GM19025 (cell line): ENCODE data around the gene RBM20.
A peak's percentile ranks its signal among the peaks of the same experiment; 100 is the strongest.
"Not testable (repeated sequence)": the region's sequence is repeated elsewhere in the genome, so short reads cannot be mapped to it uniquely, and the experiment has no call there.

Experiments
- ATAC-seq: cut with Tn5 transposase; IDR thresholded peaks from one replicate; pipeline ENCODE4 v1.9.1; 2021; ENCODE audit warnings: mild to moderate bottlenecking, low read depth, moderate library complexity; ENCODE audit not compliant: unreplicated experiment

Gene RBM20

DNA sequence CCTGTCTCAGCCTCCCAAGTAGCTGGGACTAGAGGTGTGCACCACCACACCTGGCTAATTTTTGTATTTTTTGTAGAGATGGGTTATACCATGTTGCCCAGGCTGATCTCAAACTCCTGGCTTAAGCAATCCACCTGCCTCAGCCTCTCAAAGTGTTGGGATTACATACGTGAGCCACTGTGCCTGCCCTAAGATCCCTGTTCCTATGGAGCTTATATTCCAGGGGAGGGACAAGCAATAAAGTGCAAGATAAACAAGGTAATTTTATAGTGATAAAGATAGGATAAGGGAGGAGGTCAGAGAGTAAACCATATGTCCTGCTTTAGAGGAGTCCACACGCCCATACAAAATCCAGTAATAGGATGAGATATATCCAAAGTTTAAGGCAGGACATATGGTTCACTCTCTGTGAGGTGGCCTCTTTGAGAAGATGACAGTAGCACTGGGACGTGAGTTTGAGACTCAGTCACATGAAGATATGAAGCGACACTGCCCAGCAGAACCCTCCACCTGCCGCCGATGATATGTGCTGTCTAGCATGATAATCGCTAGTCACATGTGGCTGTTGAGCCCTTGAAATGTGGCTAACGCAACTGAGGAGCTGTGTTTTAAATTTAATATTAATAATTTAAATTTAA, 114.1 kb downstream of the RBM20 start:
- no peak for ATAC-seq

DNA sequence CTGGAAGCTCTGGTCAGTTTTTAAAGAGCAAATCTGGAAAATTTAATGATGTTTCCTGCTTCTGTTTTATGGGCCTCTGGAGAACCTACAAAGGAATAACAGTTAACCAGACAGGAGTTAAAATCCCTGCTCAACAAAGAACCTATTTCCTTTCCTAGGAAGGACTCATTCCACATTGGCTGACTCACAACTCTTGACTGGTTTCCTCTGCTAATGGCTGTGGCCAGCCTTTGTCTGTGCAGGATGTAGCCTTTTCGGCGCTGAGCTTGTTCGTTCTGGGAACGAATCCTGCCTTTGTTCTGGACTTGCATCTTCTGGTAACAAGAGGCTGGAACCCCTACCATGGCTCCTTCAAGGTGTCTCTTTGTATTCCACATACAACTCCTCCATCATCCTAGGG, 114.8 kb downstream of the RBM20 start:
- no peak for ATAC-seq

DNA sequence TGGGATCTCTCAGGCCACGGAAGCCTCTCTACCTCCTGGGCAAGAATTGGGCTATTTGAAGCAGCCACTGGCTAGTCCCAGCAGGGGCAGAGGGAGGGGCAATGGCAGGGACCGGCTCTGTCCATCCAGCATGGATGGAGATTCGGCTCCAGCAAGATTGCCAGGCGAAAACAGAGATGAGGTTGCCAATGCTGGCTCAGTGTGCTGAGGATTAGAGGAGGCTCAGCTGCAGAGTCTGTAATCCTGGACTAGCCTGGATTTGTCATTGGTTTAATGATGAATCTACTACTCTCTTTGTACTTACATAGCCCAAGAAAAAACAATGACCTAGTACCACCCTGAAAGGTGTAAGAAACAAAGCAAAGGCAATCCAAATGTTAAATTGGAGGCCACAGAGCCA, 115.4 kb downstream of the RBM20 start:
- ATAC-seq, result no peak

DNA sequence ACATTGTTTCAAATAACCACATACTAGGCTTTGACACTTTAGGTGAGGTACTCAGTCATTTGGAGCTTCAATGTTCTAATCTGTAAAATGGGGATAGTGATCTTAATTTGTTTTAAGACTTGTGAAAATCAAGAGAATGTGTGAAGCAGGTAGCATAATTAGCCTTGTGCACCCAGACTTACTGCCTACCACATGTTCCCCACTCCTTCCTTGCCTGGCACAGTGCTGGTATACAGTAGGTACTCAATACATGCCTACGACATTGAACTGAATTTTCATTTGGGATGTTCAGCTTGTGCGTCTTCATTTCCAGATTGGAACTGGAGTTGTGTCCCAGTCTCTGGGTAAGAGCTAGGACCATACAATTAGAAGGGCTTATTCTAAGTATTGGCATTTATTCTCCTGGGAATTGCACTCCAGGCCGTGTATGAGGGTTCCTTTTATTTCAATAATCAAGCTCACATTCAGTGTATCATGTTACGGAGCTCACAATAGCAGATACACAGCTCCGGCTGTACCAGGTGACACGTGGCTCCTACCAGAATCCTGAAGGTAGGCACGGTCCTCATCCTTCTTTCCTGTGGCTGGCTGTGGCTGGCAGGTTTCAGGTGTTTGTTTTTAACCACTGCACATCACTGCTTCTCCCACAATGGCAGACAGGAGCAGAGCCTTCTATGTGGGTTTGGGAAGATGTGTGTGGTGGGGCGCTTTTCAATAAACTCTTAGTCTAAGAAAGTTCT, 118.1 kb downstream of the RBM20 start:
- no peak for ATAC-seq

DNA sequence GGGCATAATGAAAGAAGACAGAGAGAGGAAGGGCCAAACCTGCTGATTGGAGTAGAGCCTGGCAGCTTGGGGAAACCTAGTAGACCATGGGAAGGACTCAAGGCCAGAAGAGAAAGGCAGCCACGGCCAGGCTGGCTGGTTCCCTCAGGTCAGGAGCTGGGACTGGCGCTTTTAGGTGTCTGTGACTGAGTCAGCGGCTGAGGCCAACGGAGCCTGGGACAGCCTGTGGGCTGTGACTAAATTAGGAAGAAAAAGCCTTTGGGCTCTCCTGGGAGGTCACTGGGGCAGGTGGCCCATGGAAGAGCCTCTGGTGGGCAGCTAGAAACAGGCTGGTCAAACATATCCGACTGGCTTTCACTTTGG, 118.7 kb downstream of the RBM20 start:
- no peak for ATAC-seq

DNA sequence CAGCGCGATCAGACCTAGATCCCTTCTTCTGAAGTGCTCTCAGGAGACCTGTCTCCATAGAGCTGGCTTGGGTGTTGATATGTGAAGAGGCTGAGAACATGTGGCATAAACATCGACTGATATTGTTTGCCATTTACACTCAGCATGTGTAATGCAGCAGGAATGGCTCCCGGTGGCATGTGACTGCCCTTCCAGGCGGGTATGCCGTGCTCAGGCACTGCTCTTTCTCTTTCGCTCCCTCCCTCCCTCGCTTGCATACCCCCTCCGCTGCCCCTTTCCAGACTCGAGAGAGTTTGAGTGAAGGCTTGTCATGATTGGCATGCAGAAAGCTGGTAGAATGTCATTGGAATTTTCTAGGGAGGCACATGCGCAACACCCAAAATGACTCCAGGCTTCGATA, 120.2 kb downstream of the RBM20 start:
- ATAC-seq, result no peak

DNA sequence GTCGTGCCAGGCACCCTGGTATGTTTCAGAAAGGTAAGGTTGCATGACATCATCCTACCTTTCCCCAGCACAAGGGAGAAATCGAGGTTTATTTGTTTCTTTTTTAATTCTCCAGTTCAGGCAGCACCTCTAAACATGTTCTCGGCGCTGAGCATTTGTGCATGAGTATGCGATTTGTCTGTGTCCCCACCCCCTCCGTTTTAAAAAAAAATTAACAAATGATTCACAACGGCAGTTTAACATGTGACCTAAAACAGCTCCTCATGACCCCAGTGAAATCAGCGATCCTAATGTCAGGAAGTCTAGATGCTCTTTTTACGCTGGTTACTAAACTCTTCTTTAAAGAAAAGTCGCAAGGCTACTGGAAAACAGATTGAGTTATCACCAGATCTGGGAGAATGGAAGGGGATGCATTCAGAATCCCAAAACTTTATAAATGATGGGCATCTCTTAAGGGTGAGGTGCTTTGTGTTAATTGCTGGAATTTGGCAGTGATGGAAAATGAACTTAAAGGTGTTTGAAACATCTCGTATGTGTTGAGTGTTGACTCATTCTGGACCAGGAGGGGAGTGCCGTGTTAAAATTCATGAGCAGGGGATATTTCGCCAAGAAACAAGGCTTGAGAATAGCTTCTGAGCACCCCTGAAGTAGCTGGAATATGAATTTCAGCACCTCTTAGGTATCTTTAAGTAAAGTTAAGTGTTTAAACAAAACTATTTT, 120.8 kb downstream of the RBM20 start:
- ATAC-seq, result no peak

DNA sequence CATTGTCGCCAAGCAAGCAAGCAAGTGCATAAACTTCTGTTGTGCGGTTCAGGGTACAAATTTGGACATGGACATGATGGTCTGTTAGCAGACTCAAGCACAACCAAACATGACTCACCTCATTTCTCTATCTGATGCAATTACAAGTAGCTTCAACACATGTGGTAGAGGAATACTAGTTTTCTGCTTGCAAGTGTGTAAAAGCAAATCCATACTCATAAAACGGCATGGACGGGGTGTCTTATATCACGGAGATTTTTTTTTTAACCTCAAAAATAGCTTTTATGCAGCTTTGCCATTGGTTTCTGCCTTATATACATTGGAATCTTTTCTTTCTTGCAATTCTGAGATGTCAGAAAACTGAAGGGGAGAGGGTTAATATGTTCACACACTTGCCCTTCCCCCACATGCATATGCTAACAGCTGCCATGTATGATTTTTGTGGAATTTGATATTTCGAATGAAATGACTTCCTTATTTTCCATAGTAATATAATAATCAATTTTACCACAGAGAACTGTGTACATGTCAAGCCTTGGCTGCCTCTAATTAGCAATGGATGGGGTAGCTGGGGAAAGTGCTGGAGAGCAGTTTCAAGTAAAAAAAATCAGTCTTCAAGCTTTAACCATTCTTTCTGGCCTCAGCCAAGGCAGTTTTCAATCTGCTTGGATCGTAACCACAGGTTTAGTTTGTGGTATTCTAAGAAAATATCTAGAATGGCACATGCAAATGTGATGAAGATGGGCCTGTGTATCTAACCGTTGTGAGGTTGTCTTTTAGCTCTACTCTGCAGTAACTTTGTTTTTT, 121.6 kb downstream of the RBM20 start:
- no peak for ATAC-seq

DNA sequence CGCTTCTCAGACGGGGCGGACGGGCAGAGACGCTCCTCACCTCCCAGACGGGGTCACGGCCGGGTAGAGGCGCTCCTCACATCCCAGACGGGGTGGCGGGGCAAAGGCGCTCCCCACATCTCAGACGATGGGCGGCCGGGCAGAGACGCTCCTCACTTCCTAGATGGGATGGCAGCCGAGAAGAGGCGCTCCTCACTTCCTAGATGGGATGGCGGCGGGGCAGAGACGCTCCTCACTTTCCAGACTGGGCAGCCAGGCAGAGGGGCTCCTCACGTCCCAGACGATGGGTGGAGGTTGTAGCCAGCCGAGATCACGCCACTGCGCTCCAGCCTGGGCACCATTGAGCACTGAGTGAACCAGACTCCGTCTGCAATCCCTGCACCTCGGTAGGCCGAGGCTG, 123.5 kb downstream of the RBM20 start:
- ATAC-seq, result not testable (repeated sequence)

DNA sequence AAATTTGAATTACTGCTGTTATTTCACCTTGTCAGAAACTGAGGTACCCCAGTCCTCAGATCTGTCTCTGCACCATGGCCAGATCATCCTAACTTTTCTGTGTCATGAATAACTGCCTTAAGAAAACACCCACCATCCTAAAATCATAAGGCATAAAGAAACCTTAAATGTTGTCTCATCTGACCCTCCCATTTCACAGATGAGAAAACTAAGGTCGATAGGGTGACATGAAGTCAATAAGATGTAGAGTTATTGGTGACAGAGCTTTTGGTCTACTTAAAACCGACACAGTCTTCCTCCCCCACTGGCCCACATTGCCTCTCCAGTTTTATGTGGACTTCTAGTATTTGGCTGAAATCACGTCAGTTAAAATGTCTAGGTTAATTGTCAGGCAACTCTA, 126.1 kb downstream of the RBM20 start:
- no peak for ATAC-seq

DNA sequence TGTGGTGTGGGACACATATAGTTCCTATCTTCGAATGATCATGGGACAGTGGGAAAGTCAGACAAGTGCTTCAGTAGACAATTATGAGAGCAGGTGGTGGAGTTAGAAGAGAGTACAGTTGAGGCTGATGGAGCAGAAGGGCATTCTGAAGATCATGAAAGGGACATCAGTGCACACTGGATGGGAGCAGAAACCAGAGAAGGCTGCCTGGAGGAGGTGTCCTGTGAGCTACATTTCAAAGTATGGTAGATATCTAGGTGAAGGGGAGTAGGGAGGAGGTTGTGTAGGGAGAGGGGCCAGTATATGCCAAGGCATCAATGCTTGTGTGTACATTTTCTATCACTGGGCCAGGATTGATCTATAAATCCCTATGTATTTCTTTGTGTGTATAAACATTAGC, 127.3 kb downstream of the RBM20 start:
- no peak for ATAC-seq

DNA sequence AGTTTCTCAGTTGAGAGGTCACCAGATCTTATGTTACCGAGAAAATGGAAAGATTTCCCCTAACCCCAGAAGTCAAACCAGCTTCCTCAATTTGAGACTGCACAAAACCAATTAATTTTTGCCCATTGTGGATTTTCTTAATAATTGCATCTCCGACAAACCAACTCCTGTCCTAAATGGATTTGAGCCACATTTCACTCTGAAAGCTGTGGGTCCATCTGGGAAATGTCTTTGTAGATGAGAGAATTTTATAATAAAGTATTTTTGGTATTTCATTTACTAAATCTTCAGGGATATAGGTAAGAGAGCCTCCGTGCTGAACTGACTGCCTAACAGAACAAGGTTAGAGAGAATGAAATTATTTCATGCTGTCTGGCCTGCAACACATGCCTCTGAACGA, 127.9 kb downstream of the RBM20 start:
- ATAC-seq, result no peak

DNA sequence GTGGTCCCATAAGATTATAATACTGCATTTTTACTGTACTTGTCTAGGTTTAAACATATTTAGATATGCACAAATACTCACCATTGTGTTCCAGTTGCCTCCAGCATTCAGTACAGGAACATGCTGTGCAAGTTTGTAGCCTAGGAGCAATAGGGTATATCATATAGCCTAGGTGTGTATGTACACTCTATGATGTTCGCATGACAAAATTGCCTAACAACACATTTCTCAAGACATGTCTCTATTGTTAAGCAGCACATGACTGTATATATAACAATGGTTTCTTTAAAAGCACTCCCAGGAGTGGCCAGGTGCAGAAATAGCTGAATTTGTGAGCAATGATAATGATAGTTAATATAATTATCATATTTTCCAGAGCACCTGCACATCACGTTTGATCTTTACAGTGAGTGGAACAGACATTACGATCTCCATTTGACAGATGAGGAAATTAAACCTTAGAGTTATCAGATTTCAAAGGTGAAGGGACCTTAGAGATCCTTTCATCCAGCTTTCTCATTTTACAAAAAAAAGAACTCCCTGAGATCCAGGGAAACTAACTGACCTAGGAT, 128.4 kb downstream of the RBM20 start:
- ATAC-seq, result no peak

DNA sequence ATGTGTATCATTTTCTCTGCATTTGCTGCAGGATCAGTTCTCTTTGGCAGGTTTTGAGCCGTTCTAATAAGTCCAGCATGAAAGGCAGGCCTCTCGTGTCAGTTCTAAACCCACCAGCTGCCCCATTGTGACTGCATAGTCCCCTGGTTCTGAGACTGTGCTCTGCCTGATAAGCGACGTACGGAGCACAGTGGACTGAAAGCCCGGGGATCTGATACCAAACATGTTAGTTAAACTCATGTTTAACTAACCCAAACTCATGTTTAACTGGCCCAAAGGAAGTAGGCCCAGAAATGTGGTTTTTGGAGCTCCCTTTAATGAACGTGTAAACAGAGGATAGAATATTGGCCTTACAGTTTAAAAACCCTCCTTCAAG, 129.5 kb downstream of the RBM20 start:
- ATAC-seq, result no peak

DNA sequence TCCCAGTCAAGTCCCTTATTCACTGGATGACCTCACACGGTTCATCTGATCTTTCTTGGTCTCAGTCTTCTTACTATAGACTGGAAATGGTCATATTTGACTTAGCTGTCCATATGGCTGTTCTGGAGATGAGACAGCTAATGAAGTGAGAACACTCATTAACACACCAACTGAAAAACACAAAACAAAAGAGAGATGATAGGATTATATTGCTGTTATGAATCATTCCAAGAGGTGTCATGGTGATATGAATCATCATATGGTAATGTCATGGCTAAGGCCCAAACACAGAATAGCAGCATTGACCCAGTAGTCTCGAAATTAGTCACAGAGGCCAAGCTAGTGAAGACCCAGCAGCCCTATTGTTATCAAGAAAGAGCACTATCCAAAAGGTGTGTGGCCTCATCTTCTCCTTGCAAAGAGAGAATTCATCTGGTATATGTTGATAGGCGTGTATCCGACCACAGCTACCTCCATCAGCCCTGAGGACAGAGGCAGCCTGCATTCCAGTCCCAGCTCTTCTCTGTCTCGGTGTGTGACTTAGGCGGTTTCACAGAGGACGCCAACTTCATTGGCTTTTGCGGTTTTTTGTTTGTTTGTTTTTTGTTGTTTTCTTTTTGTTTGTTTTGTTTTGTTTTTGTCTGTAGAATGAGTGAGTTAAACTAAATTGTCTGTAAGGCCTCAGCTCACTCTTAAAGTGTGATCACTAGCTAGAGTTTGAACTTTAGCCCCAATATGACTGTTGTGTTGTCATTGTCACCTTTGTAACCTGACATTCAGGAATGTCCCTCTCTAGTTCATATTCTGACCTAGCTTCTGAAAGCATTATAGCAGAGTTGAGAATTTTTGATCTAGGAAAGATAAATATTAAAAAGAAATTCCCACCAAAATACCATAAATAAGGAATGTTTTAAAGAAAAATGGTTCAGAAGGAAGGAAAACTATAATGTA, 130.2 kb downstream of the RBM20 start:
- peak; percentile 91 for ATAC-seq

DNA sequence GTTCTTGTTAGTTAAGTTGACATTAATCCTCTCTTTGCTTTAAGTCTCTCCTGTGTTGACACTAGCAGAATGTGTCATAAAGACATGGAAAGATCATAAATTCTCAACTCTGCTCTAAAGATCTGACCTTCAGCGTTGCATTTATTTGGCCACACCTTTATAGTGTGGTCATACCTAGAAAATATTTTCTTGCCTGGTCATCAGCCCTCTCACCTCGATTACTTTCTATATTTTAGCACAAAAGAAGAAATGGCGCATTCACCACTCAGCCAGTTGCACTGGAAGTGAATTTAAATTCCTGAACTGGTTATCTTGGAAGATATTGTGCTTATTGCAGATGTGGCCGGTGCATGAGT, 130.9 kb downstream of the RBM20 start:
- ATAC-seq, result no peak

DNA sequence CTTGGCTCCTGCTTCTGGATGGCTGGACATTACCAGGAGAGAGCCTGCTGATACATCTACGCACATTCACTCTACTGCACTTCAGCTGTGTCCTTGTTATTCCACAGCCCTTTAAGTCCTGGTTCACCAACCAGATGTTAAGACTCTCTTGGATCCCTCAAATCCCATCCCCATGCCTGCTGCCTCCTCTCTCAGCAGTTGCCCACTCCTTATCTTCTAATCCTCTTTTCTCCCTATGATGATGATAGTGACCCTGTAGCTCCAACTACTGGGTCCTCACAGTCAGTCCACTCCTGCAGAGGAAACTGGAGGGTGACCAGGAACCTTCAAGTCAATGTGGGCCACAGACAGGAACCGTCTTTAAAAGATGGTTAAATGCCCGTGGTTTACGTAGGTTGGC, 131.3 kb downstream of the RBM20 start:
- ATAC-seq, result no peak

DNA sequence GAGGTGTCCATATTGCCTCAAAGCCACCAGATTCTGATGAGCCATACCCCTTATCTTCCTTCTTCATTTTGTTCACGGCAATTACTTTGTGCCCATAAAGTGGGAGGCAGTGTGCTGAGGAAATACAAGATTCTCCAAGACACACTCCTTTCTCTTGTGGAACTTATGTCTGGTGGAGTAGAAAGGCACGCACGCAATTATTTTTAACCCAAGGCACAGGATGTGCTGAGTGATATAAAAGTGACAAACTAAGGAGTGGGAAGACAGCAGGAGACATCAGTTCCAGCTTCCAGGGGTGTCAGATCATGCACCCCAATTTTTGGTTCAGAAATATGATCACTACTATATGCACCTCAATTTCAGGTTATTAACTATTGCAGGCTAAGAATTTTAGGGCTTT, 132.9 kb downstream of the RBM20 start:
- no peak for ATAC-seq

DNA sequence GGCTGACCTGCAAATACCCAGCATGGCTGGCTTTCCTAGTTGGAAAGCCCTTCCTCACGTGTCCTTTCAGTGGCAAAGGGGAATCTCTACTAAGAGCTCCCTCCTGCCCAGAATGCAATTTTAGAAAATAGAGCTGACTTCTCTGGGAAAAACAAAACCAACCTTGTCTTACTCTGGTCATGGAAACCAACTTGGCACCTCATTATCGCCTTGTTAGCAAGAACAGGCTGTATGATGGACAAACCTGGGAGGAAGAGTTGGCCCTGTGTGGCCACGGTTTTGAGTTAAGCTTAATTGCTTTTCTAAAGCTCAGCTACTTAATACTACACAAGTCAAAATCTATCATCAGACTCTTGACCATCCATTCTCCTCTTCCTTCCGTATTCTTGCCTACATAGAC, 133.5 kb downstream of the RBM20 start:
- no peak for ATAC-seq

DNA sequence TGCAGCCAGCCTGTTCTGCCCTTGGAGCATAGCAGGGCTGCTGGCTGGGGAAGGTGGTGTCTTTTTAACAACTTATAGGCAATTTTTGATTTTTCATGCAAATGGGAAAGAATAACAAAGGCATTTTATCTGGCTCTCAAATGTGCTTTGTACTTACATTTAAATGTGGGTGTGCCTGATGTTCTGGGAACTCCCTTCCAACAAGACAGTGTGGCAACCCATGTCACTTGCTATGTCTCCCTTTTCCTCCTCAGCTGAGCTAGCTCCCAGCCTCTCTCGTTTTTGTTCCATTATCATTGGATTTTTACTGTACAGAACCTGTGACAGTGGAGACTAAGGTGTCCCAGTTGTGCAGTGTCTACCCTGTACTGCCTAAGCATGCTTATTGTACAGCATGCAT, 134.1 kb downstream of the RBM20 start:
- ATAC-seq, result no peak
